GM18951 (cell line): Measurements from ENCODE around the gene NAB2.

ENCODE experiments used
- POLR2A ChIP-seq: IDR thresholded peaks from 4 replicates; pipeline ENCODE4 v1.6.1; 2011; ENCODE audit warnings: mild to moderate bottlenecking; ENCODE audit not compliant: insufficient read length, insufficient read depth; ENCODE audit errors: extremely low read depth
- in situ Hi-C: fragments of 300-500 bp; cut with MboI; formaldehyde crosslinking; loops from one replicate; pipeline ENCODE4 v1.12.0; 2022; ENCODE audit warnings: low sequenced_read_pairs, mixed read lengths, inconsistent platforms; ENCODE audit not compliant: unreplicated experiment

Gene NAB2

GRCh38 chr12:57104292-57104910 lies 15.5 kb downstream of the NAB2 start:
- in situ Hi-C loops: no loop called here
- TF ChIP-seq POLR2A: no peak

- in situ Hi-C loops: no loop called here
- TF ChIP-seq POLR2A: no peak
Measured at GRCh38 chr12:57105011-57105753, 16.3 kb downstream of the NAB2 start.

- no peak for TF ChIP-seq POLR2A
- in situ Hi-C loops: no loop called here
Measured at GRCh38 chr12:57106021-57106708, 17.3 kb downstream of the NAB2 start.

- TF ChIP-seq POLR2A: no peak
- in situ Hi-C loops: no loop called here
Measured at GRCh38 chr12:57107456-57108155, 18.7 kb downstream of the NAB2 start.

- in situ Hi-C loops: loop anchor here (10.0 kb wide), 1 partner anchor 105 kb away; the partner anchor contains the start of gene ZBTB39
Measured at GRCh38 chr12:57109207-57110103, 20.5 kb downstream of the NAB2 start.

DNA sequence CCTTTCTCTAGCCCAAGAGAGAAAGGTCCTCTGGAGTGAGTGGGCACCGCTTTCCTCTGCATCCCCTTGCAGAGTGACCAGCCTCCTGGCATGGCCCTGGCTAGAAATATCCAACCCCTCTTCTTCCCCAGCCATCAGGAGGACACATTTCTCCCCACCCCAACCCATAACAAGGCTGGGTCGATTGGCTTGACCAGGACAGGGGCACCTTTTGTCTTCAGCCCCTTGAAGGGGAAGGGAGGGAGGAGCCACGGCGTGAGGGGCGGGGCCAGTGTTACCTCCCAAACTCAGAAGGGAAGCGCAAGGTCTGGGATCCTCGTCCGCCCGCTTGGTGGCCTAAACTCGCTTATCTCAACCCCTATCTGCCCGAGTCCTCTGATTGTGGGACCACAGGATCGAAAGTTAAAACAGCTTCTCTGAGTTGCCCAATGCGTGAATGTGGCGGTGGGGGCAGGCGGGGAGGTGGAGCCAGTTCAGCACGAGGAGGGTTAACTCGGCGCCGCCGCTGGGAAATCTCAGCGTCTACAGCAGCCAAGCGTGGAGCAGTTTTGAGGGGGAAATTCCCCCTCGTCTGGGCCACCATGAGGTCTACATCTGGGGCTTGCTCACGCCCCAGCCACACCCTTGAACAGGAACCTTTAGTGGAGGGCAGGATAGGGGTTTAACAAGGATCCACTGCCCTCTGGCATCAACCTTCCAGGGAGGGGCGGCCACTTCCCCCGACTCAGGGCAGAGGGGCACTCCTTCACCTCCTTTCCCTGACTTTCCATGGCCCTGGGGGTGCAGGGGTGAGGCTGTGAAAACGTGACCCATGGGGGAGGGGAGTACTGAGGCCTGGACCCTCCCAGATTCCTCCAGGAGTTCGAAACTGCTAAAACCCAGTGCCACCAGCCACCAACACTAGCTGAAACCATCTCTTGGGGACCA lies 21.5 kb downstream of the NAB2 start:
- TF ChIP-seq POLR2A: peak; percentile 57
- in situ Hi-C loops: loop anchor here (10.0 kb wide), 1 partner anchor 106 kb away; the partner anchor contains the start of gene ZBTB39

More at GRCh38 chr12:57109207-57110103, 20.5 kb downstream of the NAB2 start:
- TF ChIP-seq POLR2A: no peak

- in situ Hi-C loops: loop anchor here (10.0 kb wide), 1 partner anchor 106 kb away; the partner anchor contains the start of gene ZBTB39
- TF ChIP-seq POLR2A: peak; percentile 70
Measured at GRCh38 chr12:57111031-57111734, 22.3 kb downstream of the NAB2 start, which contains the start of gene STAT6. Gene STAT6, minus strand, starts transcription at chr12:57111362. Its CDS starts 3,084 bp downstream, at chr12:57108278.

DNA sequence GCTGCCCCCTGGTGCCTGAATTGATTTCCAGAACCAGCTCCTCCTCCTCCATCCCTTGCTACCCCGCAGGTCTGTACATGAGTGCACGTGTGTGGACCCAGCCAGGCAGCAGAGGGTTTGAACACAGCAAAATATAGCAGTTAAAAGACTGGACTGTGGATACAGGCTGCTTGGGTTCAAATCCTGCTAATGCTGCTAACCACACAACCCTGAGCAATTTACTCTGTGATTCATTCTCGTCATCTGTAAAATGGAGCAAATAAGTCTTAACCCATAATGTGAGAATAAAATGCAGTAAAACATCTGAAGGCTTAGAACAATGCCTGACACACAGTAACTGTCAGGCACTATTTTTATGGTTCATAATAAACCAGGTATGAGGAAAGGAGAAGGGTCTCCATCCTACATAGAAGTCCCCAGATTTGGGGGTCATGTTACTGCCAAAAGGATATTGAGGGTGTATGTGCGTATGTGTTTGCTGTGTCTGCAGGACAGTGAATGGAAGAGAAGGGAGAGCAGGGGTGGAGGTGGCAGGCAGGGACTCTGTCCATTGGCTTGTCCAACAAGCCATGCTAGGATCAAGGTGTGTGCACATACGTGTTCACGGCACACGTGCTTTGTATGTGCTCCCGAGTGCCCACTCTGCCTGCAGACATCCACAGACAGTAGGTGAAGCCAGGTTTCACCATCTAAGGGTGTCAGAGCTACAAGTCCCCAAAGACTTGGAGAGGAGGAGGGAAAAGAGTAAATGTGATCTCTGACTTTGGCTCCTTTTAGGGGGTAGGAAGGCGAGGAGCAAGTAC lies 23.8 kb downstream of the NAB2 start:
- no peak for TF ChIP-seq POLR2A
- in situ Hi-C loops: loop anchor here (10.0 kb wide), 1 partner anchor 108 kb away; the partner anchor contains the start of gene ZBTB39

DNA sequence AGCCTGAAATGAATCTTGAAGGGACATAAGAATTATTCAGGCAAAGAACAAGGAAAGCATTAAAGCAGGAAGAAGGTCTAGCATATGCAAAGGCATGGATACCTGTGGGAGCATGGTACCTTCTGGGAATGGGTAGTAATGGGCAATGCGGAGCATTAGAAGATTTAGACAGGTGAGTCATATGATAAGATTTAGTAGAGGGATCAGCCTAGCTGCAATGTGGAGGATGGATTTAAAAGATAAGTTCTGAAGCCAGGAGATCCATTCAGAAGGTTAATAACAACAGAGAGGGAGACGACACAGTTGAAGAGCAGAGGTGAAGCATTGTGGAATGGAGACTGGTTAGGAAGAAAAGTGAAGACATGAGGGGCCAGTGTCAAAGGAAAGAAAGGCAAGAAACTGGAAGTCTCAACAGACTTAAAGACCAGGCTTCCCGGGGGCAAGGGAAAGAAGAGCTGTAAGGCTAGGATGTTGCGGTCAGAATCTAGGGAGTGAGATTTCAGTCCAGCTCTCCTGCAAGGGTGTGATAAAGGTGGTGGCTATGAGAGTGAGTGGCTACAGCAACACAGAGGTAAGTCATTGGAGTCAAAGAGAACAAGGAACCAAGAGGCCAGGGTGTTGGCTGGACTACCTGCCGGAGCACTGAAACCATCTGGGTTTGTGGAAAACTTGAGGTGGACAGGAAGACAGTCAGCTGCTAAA lies 27.8 kb downstream of the NAB2 start:
- in situ Hi-C loops: loop anchor here (10.0 kb wide), 1 partner anchor 112 kb away; the partner anchor contains the start of gene ZBTB39

DNA sequence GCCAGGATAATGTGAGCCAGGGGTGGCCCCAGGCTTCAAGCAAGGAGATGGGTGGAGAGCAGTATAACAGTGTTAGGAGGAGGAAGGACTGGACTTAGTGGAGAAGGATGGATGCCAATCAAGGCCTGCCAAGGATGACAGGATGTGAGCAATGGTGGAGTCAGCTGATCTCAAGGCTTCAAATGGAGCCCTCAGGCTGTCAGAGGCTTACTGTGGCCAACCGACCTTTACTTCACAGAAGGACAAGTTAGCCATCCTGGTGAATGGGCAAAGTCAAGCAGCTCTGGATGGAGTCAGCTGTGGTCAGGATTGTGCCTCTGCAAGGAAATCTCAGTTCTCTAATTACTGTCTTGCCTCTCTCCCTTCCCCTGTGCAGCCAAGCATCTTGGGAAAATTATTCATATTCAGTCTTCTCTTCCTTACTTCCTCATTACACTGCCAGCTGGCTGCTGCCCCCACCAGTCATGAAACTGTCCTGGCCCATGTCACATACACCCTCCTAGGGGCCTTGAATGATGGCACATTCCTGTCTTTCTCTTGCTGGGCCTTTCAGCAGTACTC lies 29.9 kb downstream of the NAB2 start:
- TF ChIP-seq POLR2A: no peak
- in situ Hi-C loops: loop anchor here (10.0 kb wide), 1 partner anchor 114 kb away; the partner anchor contains the start of gene ZBTB39

More for the DNA sequence above, 27.8 kb downstream of the NAB2 start:
- no peak for TF ChIP-seq POLR2A
